ENCODE data around the gene SUSD4.

The SUSD4 gene

GRCh38 chr1:223208164-223209076 is 155.6 kb downstream of the SUSD4 start:
- DNase-seq = no peak

GRCh38 chr1:223207293-223208066 is 156.5 kb downstream of the SUSD4 start:
- no peak for DNase-seq

- no peak for DNase-seq
Observed at GRCh38 chr1:223204424-223204823, 159.6 kb downstream of the SUSD4 start.

- no peak for DNase-seq
Observed at GRCh38 chr1:223203694-223204093, 160.3 kb downstream of the SUSD4 start.

GRCh38 chr1:223203034-223203408 is 161.0 kb downstream of the SUSD4 start:
- DNase-seq = no peak

- no peak for DNase-seq
Observed at GRCh38 chr1:223202376-223203033, 161.5 kb downstream of the SUSD4 start.

- no peak for DNase-seq
Observed at GRCh38 chr1:223201967-223202366, 162.0 kb downstream of the SUSD4 start.

- no peak for DNase-seq
Observed at GRCh38 chr1:223200903-223201302, 163.1 kb downstream of the SUSD4 start.

- DNase-seq = no peak
Observed at GRCh38 chr1:223199094-223199647, 164.8 kb downstream of the SUSD4 start.

- no peak for DNase-seq
Observed at GRCh38 chr1:223198628-223198965, 165.4 kb downstream of the SUSD4 start.

- DNase-seq = no peak
Observed at GRCh38 chr1:223197923-223198627, 165.9 kb downstream of the SUSD4 start.

GRCh38 chr1:223189903-223190724 is 173.9 kb downstream of the SUSD4 start:
- DNase-seq = peak; percentile 45

GRCh38 chr1:223189525-223189902 is 174.5 kb downstream of the SUSD4 start:
- no peak for DNase-seq

GRCh38 chr1:223188618-223189356 is 175.2 kb downstream of the SUSD4 start:
- no peak for DNase-seq

- no peak for DNase-seq
Observed at GRCh38 chr1:223186800-223187199, 177.2 kb downstream of the SUSD4 start.

- no peak for DNase-seq
Observed at GRCh38 chr1:223183268-223183862, 180.6 kb downstream of the SUSD4 start.

GRCh38 chr1:223180731-223181321 is 183.2 kb downstream of the SUSD4 start:
- no peak for DNase-seq

GRCh38 chr1:223179786-223180185 is 184.2 kb downstream of the SUSD4 start:
- DNase-seq = no peak

GRCh38 chr1:223179280-223179679 is 184.7 kb downstream of the SUSD4 start:
- no peak for DNase-seq

- DNase-seq = no peak
Observed at GRCh38 chr1:223177681-223178080, 186.3 kb downstream of the SUSD4 start.

Measured in central memory CD4-positive, alpha-beta T cell (primary cell).